Adipocyte (in vitro differentiated cells): Measurements from ENCODE around the gene ABCA6.

ENCODE experiments used
- DNase-seq: peaks from one replicate; pipeline ENCODE4 v3.0.0-alpha.2; 2015; ENCODE audit warnings: low read depth
- H3K27me3 ChIP-seq: replicated peaks from 2 replicates; pipeline ENCODE4 v1.7.0; 2013; ENCODE audit warnings: mild to moderate bottlenecking, low read length, moderate library complexity; ENCODE audit not compliant: control insufficient read depth, insufficient read depth
- H3K36me3 ChIP-seq: 2 replicates; pipeline ENCODE4 v1.7.0; 2013; ENCODE audit warnings: low read length, mild to moderate bottlenecking, moderate library complexity; ENCODE audit not compliant: control insufficient read depth, insufficient read depth, severe bottlenecking
- H3K4me1 ChIP-seq: 2 replicates; pipeline ENCODE4 v1.7.0; 2013; ENCODE audit warnings: mild to moderate bottlenecking, low read length, moderate library complexity; ENCODE audit not compliant: control insufficient read depth, insufficient read depth
- H3K4me3 ChIP-seq: 2 replicates; pipeline ENCODE4 v1.7.0; 2013; ENCODE audit warnings: mild to moderate bottlenecking, low read length, moderate library complexity
- H3K9ac ChIP-seq: 2 replicates; pipeline ENCODE4 v1.7.0; 2013; ENCODE audit warnings: mild to moderate bottlenecking, low read length, moderate library complexity
- H3K9me3 ChIP-seq: 2 replicates; pipeline ENCODE4 v1.7.0; 2013; ENCODE audit warnings: mild to moderate bottlenecking, low read length, moderate library complexity; ENCODE audit not compliant: control insufficient read depth

The ABCA6 gene

DNA sequence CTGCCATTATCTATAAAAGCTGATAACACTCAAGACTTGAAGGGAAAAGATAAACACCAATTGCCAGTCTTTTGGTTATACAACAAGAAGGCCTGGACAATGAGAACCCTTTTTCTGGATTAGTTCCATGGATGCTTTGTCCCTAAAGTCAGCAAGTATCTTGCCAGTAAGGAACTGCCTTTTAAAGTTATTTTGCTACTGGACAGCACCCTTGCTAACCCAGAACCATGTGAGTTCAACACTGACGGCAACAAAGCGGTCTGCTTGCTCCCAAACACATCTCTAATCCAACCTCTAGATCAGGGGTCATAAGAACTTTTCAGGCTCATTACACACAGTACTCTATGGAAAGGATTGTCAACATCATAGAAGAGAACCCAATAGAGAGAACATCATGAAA, 25.3 kb upstream of the ABCA6 start:
- Histone ChIP-seq H3K9ac (no peak overlapping the region), H3K27me3 (no peaks in the 10 kb centered on the region), H3K4me1 (no peaks in the 10 kb centered on the region), H3K36me3 (no peaks in the 10 kb centered on the region), H3K4me3 (no peak overlapping the region), H3K9me3 (no peaks in the 10 kb centered on the region)
- DNase-seq: no peak

DNA sequence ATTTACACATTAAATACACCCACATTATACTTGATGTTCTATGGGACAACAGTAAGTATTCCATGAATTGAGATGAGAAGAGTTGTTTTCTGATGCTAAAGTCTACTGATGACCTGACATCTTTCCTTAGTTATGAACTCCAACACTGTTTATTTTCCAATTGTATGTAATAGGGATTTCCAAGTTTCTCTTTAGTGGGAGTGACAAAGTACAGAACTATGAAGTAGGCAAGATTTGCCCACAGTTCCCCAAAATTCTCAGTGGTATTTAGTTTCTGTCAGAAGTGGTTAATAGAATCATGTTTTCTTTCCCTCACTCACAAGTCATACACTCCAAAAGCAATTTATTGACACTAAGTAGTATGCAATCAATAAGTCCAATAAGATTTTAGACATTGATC, 22.5 kb upstream of the ABCA6 start:
- H3K4me1 ChIP-seq: no peaks in the 10 kb centered on the region
- no peak for DNase-seq
- H3K4me3 ChIP-seq: no peak overlapping the region

DNA sequence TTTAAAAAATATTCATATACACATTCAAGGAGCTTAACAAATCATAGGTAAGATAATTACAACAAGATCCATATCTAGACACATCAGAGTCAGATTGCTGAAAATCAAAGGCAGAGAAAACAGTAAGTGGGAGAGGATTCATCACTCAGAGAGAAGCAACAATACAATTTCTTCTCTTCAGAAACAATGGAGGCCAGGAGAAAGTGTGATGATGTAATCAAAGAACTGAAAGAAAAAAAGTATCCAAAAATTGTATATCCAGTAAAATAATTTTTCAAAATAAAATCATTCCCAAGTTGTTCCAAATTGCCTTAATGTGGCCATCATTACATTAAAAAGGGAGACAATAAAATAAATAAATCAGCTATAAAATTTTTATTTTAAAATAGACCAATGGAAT, 17.7 kb upstream of the ABCA6 start:
- Histone ChIP-seq H3K4me3 (no peak overlapping the region), H3K4me1 (no peaks in the 10 kb centered on the region), H3K9me3 (no peaks in the 10 kb centered on the region), H3K27me3 (no peaks in the 10 kb centered on the region), H3K9ac (no peak overlapping the region), H3K36me3 (no peaks in the 10 kb centered on the region)
- no peak for DNase-seq

More for the DNA sequence above, 22.5 kb upstream of the ABCA6 start:
- H3K9ac ChIP-seq: no peak overlapping the region
- no peaks in the 10 kb centered on the region for H3K36me3 ChIP-seq
- H3K27me3 ChIP-seq: no peaks in the 10 kb centered on the region
- H3K9me3 ChIP-seq: no peaks in the 10 kb centered on the region

DNA sequence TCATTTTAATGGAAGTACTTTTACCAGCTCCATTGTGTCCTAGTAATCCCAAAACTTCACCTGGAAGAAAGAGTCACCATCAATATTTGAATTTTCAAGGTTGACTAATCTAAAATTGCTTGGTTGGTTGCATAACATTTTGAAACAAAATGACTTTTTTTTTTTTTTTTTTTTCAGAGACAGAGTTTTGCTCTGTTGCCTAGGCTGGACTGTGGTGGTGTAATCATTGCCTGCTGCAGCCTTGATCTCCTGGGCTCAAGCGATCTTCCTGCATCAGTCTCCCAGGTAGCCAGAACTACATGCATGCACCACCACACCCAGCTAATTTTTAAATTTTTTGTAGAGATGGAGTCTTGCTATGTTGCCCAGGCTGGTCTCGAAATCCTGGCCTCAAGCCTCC, 12.6 kb upstream of the ABCA6 start:
- Histone ChIP-seq H3K4me1 (peaks cover 15% of the 10 kb centered on the region), H3K9ac (no peak overlapping the region), H3K36me3 (no peaks in the 10 kb centered on the region), H3K4me3 (no peak overlapping the region), H3K9me3 (no peaks in the 10 kb centered on the region), H3K27me3 (no peaks in the 10 kb centered on the region)
- DNase-seq: no peak

DNA sequence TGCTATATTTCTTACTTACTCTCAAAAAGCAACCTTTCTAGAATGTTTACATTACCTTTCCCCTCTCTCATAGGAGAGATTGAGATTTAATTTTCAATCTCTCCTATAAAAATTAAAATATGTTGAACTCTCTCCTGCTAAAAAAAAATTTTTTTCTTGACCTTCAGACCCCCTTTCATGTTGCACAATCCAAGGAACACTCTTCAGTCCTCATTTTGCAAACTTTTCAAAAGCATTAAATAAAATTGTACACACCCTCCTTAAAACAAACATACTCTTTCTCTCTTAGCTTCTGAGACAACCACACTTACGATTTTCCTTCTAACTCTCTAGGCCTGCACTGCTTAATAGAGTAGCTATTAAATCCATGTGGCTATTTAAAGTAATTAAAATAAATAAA, 8.6 kb upstream of the ABCA6 start:
- Histone ChIP-seq H3K4me3 (no peak overlapping the region), H3K9me3 (no peaks in the 10 kb centered on the region), H3K27me3 (no peaks in the 10 kb centered on the region), H3K36me3 (no peaks in the 10 kb centered on the region), H3K4me1 (peaks cover 25% of the 10 kb centered on the region), H3K9ac (no peak overlapping the region)
- DNase-seq: peak; percentile 35

DNA sequence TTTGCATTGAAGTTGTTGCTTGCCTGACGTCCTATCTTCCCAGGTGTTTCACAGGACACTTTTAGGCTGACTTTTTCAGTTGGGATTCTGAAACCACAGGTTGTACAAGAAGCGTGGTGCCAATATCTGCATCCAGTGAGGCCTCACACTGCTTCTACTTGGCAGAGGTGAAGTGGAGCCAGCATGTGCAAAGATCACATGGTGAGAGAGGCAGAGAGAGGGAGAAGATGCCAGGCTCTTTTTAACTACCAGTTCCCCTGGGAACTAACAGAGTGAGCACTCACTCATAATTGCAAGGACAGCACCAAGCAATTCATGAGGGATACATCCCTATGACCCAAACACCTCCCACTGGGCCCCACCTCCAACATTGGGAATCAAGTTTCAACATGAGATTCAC, 5.8 kb upstream of the ABCA6 start:
- Histone ChIP-seq H3K9ac (no peak overlapping the region), H3K4me3 (no peak overlapping the region), H3K9me3 (no peaks in the 10 kb centered on the region), H3K36me3 (no peaks in the 10 kb centered on the region), H3K4me1 (peaks cover 53% of the 10 kb centered on the region), H3K27me3 (no peaks in the 10 kb centered on the region)
- no peak for DNase-seq

DNA sequence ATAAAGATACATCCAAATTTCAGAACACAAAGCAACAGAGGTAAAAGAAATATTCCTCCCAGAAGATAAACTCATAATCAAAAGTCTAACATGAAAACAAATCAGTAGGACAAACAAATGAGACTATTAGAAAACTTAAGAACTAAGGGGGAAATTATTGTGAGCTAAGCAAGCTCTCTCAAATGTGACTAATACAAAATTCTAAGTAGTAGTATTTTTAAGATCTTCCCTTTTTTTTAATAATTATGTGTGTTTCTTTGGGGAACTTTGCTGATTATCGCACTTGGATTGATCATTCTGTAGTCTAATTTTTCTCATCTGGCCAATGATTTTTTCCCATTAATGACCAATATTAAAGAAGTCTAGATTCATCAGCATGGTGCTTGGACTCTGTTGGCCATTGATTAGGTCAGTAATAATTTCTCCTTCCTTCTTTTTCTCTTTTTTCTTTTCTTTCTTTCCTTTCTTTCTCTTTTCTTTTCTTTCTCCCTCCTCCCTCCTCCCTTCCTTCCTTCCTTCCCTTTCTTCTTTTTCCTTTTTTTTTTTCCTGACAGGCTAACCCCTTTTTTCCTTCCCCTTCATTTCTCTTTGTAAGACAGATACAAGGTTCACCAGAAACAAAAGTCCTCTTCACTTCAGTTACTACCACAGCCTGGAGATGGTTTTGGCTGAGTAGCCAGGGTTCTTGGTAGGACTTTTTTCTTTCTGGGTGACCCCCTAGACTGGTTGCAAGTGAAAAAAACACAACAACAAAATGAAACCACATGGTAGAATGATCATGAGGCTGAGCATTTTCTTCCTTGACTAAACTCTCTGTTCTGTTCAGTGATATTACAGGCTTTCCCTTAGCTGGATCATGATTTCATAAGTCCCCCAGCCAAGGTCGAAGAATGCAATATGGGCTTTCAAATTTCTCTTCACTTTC, 2.9 kb upstream of the ABCA6 start:
- DNase-seq: peak; percentile 9
- Histone ChIP-seq H3K4me3 (peak overlapping the region; percentile 0), H3K9me3 (no peaks in the 10 kb centered on the region), H3K27me3 (no peaks in the 10 kb centered on the region), H3K9ac (no peak overlapping the region), H3K4me1 (peaks cover 50% of the 10 kb centered on the region), H3K36me3 (no peaks in the 10 kb centered on the region)

DNA sequence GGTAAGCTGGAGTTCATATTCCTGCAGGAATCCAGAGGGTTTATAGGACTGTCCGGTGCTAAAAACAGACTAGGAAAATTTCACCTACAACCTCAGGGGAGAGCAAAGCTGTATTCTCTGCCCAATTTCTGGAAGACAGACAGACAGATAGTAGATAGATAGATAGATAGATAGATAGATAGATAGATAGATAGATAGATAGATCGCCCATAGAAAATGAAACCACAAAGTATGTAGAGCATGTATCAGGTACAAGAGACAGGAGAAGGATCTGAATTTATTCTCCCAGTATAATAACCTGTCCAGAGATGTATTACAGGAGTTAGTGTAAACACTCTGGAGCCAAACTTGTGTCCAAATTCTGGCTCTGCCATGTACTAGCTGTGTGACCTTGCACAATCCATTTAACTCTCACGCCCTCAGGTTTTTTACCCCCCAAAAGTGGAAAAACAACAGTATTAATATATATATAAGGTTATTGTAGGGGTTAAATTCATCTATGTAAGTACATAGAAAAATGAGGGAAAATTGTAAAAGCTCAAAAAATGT, 2.1 kb upstream of the ABCA6 start:
- DNase-seq: no peak
- H3K4me3 ChIP-seq: no peak overlapping the region
- no peaks in the 10 kb centered on the region for H3K9me3 ChIP-seq
- H3K36me3 ChIP-seq: no peaks in the 10 kb centered on the region
- no peaks in the 10 kb centered on the region for H3K27me3 ChIP-seq
- H3K9ac ChIP-seq: no peak overlapping the region
- peaks cover 50% of the 10 kb centered on the region for H3K4me1 ChIP-seq

DNA sequence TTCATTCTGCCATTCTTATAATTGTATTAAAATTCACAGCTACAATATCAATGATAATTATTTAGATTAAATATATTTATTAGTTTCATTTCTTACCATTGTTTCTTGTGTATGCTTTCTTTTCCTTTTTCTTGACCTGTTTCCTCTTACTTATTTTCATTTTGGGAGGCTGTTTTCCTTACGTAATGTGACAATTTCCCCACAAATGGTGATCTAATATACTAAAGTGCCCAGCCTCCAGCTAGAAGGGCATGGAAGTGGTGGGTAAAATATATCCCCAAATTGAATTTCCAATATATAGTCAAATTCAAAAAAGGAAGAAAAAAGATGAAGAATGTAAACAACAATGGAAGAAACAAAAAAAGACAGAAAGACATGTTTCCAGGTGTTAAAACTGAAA, 1.5 kb upstream of the ABCA6 start:
- H3K9me3 ChIP-seq: no peaks in the 10 kb centered on the region
- peak; percentile 16 for DNase-seq
- peaks cover 50% of the 10 kb centered on the region for H3K4me1 ChIP-seq
- no peaks in the 10 kb centered on the region for H3K36me3 ChIP-seq
- H3K27me3 ChIP-seq: no peaks in the 10 kb centered on the region
- no peak overlapping the region for H3K4me3 ChIP-seq
- H3K9ac ChIP-seq: no peak overlapping the region

DNA sequence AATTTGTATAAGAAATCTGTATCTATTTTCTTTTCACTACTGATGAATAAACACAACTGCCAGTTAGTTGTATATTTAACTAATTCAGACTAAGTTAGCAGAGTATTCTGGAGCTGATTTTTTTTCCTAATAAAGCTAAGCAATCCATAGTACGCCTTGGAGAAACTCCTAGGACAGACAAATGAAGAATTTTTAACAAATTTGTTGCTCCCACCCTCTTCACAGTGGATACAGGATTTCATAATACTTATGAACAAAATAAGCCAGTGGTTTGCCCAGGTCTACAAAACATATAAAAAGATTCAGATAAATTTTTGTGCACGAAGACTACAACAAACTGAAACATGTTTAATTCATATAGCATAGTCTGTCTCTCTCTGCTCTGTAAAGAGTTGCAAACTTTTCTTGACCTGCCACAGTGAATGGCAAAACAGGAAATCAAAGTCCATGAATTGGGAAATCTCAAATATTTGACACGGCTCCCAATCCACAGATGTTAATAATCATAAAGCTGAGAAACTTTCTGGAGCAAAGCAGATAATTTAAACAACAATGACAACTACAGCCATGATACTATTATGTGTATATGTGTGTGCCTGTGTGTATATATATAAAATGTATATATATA, 594 bp upstream of the ABCA6 start:
- Histone ChIP-seq H3K9me3 (no peaks in the 10 kb centered on the region), H3K4me3 (peak overlapping the region; percentile 82)

DNA sequence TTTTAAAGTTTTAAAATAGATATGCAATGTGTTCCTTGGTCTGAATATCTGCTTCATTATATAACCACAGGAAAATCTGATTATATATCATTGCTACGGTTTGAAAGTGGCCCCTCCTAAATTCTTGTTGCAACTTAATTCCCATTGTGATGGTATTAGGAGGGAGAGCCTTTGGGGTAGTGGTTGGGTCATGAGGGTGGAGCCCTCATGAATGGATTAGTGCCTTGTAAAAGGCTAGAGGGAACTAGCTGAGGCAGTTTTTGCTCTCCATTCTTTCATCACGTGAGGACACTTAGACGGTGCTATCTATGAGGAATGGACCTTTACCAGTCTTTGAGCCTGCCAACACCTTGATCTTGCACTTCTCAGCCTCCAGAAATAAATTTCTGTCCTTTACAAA, 7.6 kb downstream of the ABCA6 start:
- Histone ChIP-seq H3K36me3 (peaks cover 55% of the 10 kb centered on the region), H3K4me3 (no peak overlapping the region), H3K4me1 (no peaks in the 10 kb centered on the region), H3K9ac (no peak overlapping the region), H3K9me3 (no peaks in the 10 kb centered on the region), H3K27me3 (no peaks in the 10 kb centered on the region)
- DNase-seq: no peak

More for the DNA sequence above, 594 bp upstream of the ABCA6 start:
- peaks cover 48% of the 10 kb centered on the region for H3K4me1 ChIP-seq
- peak overlapping the region; percentile 88 for H3K9ac ChIP-seq
- DNase-seq: peak; percentile 91
- H3K27me3 ChIP-seq: no peaks in the 10 kb centered on the region
- H3K36me3 ChIP-seq: peaks cover 6% of the 10 kb centered on the region
